Measurements from ENCODE around the gene KRT1.

The KRT1 gene

GRCh38 chr12:52632656-52633055 is 47.6 kb downstream of the KRT1 start:
- DNase-seq, result no peak

DNA sequence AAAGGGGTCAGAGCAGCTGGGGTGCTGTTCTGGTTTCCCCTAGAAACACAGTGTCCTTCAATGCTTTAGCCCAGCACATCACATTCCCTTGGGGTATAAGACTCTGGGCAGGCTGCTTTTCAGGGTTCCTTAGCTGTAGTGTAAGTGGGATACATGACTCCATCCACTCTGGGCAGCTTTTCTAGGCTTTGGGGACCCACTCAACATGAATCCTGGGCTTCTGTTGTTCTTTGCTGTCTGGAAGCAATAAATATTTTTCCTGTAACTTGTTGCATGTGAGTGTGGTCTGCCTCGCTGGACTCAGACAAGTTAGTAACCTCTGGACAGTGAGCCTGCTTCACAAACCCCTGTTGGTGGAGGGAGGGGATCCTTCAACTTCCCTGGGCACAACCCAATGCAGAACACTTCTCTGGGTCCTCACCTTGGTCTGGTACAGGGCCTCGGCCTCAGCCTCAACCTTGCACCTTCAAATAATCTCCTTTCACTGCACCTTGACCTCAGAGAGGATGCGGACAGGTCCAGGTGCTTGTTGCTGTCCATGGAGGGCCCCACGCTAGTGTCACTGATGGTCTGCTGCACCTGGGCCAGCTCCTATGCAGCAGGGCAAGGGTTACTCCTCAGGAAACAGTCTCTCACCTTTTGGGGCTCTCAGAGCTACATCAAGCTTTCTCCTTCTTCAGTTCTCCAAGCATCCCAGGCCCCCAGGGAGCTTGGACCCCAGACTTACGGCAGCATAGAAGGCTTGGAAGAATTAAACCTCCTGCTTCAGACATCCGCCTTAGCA is 48.3 kb downstream of the KRT1 start:
- no peak for DNase-seq

- DNase-seq, result no peak
These were observed 48.9 kb downstream of the KRT1 start for GRCh38 chr12:52631264-52631663.

DNA sequence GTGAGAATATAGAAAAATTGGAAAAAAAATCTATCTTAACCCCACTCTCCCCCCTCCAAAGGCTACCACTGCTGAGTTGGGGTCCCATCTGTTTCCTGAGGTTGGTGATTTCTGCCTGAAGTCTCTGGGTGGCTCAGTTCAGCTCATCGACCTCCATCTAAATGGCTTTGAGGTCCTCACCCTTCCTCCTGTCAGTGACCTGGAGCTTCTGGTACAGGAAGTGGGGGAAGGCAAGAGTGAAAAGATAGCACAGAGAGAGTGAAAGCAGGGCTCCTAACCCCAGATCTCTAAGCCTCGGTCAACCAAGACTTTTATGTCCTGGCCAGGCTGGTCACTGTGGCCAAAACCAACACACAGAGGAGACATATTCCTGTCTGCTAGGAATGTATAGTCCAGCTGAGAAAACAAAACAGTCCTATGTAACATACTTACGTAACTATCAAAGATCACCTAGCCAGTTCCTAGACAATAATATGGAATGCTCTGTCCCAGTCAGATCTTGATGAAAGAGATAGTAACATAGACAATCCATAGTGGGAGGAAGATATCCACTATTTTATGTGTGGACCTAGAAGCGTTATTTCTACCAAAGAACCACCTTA is 49.5 kb downstream of the KRT1 start:
- DNase-seq, result no peak

DNA sequence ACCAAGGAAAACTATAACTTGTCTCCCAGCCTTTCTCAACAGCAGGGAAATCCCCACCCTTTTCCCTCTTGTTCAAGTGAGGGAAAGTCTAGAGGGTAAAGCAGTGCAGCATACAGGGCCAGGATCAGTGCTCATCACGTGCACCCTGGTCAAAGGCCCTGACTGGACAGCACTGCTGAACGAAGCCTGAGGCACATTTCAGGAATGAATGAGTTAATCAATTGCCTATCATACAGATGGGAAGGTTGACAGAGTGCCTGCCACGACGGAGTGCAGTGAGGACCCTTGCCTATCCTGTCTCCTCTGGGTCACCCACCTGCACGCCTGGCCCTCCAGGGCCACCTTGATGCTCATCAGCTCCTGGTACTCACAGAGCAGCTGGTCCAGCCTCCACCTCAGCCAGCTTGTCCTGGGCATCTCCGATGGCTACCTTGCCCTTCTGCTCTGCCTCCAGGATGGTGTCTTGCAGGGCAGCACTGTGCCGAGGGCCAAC is 50.2 kb downstream of the KRT1 start:
- DNase-seq, result no peak

- DNase-seq, result no peak
These were observed 50.8 kb downstream of the KRT1 start for GRCh38 chr12:52629281-52630007.

GRCh38 chr12:52628841-52629240 is 51.4 kb downstream of the KRT1 start:
- DNase-seq, result no peak

- DNase-seq, result no peak
These were observed 52.1 kb downstream of the KRT1 start for GRCh38 chr12:52628111-52628507.

DNA sequence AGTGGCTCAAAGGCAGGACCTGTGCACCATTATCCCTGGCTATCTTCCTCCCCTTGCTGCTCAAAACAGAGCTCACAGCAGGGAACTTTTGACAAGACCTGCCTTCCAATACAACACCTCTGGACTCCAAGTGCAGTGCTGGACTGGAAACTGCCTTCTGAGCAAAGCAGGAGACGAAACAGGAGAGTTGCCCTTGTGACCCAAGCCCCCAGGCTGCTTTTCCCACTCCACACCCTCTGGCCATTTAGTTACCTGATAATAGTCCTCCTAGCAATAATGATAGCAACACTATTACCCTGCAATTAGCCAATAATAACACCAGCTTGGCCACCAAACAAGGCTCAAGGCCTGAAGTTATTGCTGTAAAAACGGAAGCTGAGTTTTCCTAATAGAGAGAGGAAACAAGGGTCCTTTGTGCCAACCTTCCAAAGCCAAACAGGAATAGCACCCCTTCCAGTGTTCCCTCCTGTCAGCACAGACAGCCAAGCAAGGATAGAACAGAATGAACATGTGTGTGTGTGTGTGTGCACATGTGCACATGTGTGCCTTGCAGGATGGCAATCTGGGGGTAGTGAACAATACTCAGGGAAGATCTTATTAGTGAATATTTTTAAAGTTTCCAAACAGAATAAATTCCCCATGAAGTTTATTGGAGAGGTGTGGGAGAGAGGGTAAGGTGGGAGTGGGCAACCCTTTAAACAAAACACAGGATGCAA is 52.7 kb downstream of the KRT1 start:
- no peak for DNase-seq

All from DMS53 (cell line).